Esophagus muscularis mucosa (tissue), 2 donors: ENCODE data around the gene FRY.

Experiments
- EP300 ChIP-seq: sonication (generic); formaldehyde crosslinking; IDR thresholded peaks from one replicate; pipeline ENCODE4 v1.6.1; 2017; ENCODE audit warnings: antibody characterized with exemption
- POLR2A ChIP-seq: fragments of 450-650 bp; IDR thresholded peaks from one replicate; pipeline ENCODE4 v1.6.1; 2017; ENCODE audit warnings: antibody characterized with exemption, moderate library complexity, mild to moderate bottlenecking, low read depth

DNA sequence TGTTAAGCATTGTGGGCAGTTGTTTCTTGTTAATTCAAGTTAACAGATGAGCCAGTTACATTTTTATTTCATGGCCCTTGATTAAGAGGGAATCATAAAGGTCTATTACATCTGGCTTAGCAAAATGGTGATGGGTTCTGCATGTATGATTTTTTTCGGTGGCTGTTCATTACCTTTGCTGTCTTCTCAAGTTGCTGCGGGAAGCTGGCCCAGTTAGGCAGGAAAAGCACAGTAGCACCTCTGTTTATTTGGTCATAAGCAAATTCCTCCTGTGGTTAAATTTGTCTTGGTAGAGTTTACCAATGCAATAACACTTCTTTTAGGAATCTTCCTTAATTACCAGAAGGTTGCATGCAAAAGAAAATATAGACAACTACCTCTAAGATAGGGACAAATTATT, 104.5 kb downstream of the FRY start:
- TF ChIP-seq EP300: no peak
- TF ChIP-seq POLR2A: no peak
